GM11168 (cell line): ENCODE measurements around the gene CYGB.

ENCODE experiments used
- in situ Hi-C: fragments of 300-500 bp; cut with MboI; formaldehyde crosslinking; loops from one replicate; pipeline ENCODE4 v1.12.0; 2022; ENCODE audit warnings: low sequenced_read_pairs; ENCODE audit not compliant: unreplicated experiment

Gene CYGB

DNA sequence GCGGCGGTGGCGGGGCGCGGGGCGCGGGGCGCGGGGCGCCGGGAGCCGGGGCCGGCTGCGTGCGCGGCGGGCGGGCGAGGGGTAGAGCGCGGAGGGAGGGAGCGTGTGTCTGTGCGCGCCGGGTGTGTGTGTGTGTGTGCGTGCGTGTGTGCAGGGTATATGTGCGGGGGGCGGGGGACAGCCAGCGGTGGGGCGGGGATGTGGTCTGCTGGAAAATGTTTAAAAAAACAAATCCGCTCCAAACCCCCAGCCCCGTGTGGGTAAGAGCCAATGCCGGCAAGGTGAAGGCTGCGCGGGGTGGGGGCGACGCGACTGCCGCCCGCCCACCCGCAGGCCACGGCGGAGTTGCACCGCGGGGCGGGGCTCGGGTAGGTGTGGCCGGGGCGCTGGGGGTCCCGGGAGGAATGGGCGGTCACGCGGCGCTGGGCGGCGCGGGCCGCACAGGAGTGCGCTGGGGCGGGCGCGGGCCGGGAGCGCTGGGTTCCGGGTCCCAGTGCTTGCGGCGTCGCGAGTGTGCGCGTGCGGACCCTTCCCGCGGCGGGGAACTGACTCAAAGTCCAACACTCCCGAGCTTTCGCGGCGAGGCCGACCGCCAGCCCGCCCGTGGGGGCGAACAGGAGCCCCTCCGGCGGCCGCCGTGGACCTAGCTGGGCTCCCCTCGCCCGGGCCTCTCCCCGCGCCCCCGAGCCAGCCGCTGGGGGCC is at the start of gene CYGB:
TSS of gene CYGB (minus strand) at position 132 of the 703 bp plus-strand sequence. CDS start 167 bp downstream, outside the sequence.
- in situ Hi-C loops, result no loop called here

DNA sequence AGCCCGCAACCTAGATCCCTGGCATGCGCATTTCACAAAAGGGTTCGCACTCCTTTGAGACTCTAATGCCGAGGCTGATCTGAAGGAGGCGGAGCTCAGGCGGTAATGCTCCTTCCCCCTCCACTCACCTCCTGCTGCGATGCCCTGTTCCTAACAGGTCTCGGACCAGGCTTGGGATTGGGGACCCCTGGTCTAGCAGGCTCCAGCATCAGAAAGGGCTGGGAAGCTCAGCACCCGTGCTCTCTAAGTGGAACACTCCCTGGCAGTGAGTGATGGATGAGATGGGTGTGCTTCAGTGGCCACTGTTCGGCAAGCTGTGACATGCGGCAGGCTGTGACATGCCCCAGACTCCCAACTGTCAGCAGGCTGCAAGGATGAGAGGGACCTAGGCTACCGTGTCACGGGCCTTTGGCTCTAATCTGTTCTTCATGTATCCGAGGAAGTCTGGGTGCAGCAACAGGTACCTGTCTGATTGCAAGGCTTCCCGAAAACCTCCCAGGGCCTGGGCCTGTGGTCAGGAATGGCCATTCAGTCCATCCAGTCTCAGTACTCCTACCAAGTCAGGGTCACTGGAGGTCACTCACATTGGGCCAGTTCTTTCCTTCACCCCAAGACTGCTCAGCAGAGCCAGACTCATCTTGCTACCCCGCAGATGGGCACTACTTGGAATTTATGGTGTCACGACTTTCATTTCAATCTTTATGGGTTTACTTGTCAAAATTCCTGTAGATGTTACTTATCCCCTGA is 49.4 kb upstream of the CYGB start:
- in situ Hi-C loops, result no loop called here

DNA sequence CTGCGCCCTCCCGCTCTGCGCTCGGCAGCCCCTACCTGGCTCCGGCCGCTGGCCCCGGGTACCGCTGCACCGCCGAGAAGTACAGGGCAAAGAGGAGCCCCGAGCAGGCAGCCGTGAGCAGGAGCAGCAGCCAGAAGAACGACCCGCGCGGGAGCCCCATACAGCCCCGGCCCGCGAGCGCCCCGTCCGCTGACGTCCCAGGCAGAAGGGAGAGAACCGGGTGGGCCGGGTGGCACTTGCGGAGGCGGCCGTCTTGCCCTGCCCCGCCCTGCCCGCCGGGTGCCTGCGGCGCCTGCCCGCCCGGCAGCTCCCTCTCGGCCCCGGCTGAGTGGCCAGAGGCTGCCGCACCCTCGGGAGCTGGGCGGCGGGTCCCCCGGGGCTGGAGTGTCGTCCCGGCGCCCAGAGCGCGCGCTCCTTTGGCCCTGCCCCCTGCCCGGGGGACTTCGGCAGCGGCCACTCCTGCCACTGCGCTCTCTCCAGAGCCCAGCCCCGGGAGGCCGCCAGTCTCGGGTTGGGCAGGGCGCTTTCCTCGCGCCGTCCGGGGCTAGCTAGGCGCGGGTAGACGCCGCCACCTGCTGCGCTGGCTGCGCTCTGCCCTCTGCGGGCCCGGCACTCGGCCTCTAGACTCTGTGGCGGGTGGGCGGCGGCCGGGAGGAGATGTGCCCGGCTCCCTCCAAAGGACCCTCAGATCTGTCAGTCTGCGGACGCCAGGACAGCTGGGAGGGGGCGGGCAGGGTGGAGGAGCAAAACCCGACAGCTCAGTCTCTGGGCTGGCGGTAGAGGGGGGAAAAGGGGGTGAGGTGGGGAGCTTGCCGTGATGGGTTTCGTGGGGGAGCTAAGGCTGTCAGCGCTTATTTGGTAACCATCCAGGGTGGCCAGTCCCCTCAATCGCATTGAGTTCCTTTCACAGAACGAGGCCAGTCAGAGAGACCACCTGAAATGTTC is 48.4 kb upstream of the CYGB start, which contains the start of gene ST6GALNAC2:
TSS of gene ST6GALNAC2 (minus strand) at position 212 of the 945 bp plus-strand sequence. CDS start at position 160, 52 bp downstream.
- in situ Hi-C loops, result no loop called here

DNA sequence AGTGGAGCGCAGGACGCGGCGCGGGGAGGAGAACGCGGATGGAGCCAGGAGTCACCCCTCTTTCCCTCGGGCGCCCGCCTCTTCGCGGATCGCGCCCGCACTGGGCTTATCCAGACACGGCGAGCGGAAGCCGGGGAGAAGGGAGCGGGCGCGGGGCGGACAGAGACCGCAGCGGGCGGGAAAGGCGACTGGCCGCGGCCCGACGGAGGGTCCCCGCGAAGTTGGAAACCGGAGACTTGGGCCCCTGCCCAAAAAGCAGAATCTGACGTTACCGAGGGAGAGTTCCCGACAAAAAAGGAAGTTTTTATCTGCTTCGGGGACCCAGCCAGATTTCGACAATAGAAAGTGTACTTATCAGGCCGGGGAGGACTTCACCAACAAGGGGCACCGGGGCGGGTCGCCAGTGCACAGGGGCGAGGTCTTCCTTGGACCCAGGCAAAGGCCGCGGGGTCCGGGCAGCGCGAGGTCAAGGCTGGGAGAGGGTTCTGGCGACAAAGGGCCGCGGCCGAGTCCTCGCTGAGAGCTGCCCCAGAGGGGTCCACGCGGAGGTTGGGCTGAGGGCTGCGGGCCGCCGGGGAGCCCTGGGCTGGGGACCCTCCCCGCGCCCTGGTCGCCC is 47.6 kb upstream of the CYGB start:
- in situ Hi-C loops, result no loop called here

DNA sequence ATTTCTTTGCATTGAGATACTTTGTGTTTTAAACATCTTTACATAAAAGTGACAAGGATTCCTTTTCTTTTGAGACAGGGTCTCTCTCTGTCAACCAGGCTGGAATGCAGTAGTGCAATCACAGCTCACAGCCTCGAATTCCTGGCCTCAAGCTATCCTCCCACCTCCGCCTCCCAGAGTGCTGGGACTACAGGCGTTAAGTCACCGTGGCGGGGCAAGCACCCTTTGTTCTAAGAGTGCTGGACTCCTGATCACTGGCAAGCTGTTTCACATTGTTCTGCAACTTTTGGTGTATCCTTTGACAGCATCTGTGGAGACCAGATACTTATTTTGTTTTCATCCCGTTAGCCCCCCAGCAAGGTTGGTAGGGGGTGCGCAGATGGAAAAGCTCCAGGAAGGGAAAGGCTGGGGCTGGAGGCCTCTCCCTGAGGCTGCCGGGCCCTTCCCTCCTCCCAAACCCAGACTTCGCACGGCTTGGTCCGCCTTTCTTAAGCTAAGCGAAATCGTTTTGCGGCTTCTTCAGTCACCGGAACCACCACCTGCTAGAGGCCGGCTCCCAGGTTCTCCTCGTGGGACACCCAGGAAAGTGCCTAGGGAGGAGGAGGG is 47.0 kb upstream of the CYGB start:
- in situ Hi-C loops, result no loop called here

DNA sequence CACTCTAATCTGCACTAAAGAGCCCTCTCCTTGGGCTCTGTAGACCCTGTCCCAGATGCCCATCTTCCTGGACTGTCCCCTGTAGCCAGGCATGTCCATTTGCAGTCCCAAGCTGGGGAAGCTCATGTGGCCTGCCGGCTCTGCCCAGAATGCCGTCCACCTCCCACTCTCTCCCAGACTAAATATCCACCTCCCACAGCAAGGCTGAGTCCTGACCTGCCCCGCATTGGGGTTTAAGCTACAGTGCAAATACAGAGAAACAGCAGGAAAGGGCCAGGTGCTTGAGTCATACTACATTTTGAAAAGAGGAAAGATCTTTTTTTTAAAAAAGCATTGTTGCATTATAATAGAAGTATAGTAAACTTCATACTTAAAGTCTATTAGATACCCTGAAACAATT is 45.2 kb upstream of the CYGB start:
- in situ Hi-C loops, result no loop called here

DNA sequence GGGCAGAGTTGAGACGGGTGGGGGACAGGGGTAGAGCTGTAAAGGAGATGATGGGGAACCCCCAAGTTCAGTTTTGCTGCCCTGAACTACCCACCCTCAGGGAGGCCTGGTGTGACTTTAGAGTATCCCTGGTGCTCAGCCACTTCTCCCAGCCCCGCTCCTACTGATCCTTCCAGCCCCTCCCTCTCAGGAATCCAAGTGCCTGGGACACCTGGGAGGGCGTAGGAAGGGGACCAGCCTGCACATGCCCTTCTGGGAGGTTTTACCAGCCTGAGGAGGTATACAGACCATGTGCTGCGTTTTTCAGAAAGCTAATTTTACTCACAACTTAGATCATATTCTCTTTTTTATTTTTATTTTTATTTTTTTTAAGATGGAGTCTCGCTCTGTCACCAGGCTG is 44.0 kb upstream of the CYGB start:
- in situ Hi-C loops, result no loop called here

DNA sequence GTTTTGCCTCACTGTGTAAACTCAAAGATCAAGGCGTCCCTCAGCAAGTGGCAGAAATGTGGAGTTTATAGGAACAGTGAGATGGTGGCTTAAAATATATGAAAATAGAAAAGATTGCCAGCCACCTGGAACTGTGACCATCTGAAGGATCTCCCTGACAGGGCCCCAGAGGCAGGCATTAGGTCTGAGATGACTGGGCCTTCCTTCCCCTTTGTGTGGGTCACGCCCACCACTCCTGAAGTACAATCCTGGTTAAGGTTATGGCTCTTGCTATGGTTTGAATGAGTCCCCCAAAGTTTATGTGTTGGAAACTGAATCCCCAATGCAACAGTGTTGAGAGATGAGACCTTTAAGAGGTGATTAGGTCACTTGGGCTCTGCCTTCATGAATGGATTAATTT is 41.8 kb upstream of the CYGB start:
- in situ Hi-C loops, result no loop called here

DNA sequence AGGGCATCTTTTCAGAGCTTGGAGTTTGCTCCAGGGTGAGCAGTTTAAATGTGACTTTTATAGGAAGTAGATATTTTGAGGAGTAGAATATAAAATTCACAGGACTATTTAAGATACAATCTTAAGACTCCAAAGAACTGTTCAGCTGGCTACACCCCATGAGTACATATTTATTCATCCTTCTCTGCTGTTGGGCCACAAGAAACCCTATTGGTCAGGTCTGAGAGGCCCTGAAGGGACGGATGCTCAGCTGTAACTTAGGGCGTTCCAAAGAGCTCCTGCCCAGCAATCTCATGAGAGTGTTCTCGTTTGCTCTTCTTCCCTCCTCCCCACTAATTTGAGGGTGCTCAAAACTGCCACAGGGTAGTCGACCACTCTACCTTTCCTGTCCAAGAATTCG is 40.9 kb upstream of the CYGB start:
- in situ Hi-C loops, result no loop called here

DNA sequence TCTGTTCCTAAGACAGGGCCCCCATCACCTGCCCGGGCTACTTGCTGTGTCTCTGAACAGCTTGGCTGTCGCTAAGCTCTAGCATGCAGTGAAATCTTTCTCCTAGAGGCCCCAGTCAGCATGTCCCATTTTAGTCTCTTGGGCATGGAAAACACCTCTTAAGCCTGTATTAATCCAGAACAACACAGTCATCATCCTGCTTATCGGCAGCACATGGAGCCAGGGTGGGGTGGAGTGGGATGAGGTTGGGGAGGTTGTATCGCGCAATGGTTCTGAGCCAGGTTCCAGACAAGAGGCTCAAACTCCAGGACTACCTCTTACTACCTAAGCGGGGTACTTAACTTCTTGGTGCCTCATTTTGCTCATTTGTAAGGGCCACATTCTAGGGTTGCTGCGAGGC is 40.4 kb upstream of the CYGB start:
- in situ Hi-C loops, result no loop called here

DNA sequence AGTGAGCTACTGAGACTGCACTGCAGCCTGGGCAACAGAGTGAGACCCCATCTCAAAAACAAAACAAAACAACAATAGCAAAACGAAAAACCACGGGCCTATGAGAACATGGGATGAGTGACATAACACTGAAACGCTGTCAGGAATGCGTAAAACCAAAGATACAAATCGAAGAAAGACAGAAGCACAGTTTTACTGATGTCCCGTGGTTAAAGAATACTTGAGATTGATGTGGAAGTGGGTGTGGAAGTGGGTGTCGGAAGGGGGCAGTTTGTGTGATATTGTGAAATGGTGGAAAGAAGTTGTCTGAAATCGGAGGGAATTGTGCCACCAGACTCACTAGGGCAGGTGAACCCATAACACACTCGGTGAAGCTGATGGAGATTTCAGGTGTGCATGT is 38.7 kb upstream of the CYGB start:
- in situ Hi-C loops, result no loop called here

DNA sequence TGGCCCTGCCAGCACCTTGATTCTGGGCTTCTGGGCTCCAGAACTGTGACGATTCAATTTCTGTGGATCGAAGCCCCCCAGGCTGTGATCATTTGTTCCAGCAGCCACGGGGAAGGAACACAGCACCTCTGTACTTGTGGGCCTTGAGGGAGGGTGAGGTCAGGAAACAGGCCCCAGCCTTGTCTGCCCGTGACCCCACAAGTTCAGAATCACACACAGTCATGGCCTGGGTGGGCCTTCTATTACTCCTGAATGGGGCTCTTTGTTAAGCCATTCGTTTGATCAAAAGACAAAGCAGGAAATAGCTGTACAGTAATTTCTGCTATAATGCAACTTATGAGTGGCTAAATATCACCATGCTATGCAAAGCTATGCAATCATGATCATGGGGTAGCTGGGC is 38.1 kb upstream of the CYGB start:
- in situ Hi-C loops, result no loop called here

DNA sequence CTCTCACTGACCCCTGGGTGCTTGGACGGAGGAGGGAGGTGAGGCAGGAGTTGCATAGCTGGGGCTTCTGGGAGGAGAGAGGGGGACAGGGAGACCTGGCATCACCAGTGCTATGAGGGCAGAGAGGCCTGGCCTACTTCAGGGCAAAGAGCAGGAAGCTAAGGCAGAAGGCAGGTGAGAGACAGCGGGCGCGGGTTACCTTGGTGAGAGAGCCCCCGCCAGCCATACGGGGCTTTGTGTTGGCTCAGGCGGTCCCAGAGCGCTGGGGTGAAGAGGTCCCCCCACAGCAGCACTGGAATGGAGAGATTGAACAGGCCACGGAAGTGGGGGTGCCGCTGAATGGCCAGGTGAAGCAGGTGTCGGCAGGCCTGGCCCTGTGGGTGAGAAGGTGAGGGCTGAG is 36.7 kb upstream of the CYGB start:
- in situ Hi-C loops, result no loop called here

DNA sequence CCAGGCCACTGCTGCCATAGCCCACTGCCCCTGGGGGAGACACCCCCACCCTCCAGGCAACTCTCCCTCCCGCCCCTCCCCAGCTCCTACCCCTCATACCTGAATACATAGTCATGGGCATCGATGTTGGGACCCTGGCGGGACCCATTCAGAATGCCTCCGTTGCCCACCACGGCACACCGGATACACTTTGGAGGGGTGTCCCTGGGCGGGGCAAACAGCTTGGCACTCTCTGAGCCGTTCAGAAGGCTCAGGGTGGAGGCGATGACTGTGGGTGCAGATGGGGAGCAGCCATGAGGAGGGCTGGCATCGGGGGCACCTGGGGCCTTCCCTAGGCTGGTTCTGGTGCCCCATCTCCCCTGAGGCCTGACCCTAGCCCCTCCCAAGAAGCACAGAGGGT is 35.6 kb upstream of the CYGB start:
- in situ Hi-C loops, result no loop called here

DNA sequence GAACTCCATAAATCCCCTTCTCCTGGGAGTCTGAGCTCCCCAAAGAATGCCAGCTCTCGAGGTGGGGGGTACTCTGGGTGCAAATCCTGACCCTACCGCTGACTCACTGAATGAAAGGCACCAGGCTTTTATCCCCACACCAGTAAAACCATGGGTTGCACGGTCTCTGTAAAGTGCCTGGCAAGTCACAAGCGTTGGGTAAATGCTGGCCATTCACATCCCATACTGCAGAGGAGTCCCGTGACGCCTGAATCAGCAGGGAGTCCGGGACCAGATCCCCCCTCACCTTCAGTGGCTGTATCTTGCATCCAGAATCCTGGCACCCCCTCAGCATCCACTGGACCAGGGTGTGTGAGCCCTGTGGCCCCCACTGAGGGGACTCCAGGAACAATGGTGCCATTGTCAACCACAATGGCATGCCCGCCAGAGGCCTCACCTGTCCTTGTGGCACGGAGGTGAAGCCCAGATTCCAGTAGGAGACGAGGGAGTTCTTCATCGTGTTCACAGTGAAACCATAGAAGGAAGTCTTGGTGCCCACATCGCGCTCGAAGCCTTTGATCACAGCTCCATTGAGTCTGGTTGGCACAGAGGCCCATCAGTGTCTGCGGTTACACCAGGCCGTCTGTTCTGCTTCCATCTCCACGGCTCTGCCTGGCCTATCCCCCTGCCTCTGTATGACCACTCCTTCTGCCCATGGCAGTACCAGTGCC is 34.8 kb upstream of the CYGB start:
- in situ Hi-C loops, result no loop called here

DNA sequence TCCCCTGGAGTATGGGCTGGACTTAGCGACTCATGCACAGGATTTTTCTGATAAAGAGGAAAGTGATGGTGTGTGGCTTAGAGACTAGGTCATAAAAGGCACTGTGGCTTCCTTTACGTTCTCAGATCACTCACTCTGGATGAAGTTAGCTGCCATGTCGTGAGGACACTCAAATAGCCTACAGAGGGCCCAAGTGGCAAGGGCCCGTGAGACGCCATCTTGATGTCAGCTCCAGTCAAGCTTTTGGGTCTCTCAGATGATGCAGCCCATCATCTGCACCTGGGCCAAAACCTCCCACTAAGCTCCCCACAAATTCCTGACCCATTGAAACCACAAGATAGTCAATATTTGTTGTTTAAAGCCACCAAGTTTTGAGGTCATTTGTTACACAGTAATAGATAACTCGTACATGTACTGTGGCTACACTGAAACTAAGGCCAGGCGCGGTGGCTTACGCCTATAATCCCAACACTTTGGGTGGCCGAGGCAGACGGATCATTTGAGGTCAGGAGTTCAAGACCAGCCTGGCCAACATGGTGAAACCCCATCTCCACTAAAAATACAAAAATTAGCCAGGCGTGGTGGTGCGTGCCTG is 33.5 kb upstream of the CYGB start:
- in situ Hi-C loops, result no loop called here

DNA sequence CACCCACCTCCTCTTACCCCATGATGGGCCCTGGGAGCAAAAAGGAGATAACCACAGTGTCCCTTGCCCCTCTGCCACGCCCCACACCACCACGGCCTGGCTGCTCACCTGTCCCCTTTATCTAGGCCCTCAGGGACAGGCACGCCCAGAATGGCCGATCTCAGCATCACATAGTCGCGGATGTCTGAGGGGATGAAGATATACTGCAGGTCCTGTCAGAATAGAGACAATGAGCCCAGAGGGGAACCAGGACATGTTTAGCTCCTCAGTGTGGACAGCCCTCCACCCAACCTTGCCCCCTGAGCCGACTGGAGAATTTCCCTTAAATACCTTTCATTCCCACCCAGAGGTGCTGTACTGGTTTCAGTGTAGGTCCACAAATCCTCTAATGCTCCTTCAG is 32.9 kb upstream of the CYGB start:
- in situ Hi-C loops, result no loop called here

DNA sequence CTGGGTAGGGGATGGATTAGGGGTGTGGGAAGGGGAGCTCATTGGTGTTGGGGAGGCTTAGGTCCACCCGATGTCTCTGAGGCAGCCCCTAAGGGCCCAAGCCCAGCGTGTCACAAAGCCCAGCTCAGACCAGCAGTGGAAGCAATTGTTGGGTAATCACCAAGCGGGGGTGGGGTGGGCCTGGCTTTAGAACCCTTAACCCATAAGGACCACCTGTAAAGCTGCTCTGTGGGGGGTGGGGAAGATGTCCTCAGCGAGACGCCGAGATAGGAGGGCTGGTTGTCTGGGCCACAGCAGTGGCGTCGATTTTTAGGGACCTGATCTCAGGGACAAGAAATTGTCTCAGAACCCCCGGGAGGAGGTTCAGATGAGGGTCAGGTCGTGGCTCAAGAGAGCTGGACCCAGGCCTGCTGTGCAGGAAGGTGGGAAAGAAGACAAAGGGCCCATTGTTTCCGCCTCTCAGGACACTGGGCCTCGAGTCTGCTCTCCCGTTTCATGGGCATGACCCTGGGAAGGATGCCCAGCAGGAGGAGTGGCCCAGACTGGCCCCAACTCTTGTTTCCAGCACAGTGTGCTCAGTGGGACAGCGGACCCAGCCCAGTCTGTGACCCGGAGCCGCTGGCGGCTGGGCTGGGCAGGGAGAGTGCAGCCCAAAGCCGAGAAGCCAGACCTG is 32.2 kb upstream of the CYGB start:
- in situ Hi-C loops, result no loop called here
